Pons (tissue), 1 donor: ENCODE results near the gene S100A7.
"Not testable (repeated sequence)": the region's sequence is repeated elsewhere in the genome, so short reads cannot be mapped to it uniquely, and the experiment has no call there.

ENCODE experiments used
- DNase-seq: peaks from one replicate; pipeline ENCODE4 v3.0.0-alpha.2; 2016; ENCODE audit warnings: low spot score

S100A7 gene

GRCh38 chr1:153431002-153431401, 29.4 kb downstream of the S100A7 start:
- DNase-seq = no peak

- DNase-seq = no peak
Measured at GRCh38 chr1:153430561-153430960, 29.9 kb downstream of the S100A7 start.

GRCh38 chr1:153430166-153430553, 30.3 kb downstream of the S100A7 start:
- DNase-seq = no peak

GRCh38 chr1:153429266-153430165, 30.9 kb downstream of the S100A7 start:
- no peak for DNase-seq

- DNase-seq = no peak
Measured at GRCh38 chr1:153428791-153429190, 31.7 kb downstream of the S100A7 start.

GRCh38 chr1:153428073-153428638, 32.3 kb downstream of the S100A7 start:
- DNase-seq = no peak

GRCh38 chr1:153426809-153427208, 33.6 kb downstream of the S100A7 start:
- no peak for DNase-seq

- DNase-seq = peak; percentile 41
Measured at GRCh38 chr1:153422450-153423068, 37.9 kb downstream of the S100A7 start.

- no peak for DNase-seq
Measured at GRCh38 chr1:153420306-153420705, 40.1 kb downstream of the S100A7 start.

- DNase-seq = not testable (repeated sequence)
Measured at GRCh38 chr1:153419436-153419793, 41.0 kb downstream of the S100A7 start.

GRCh38 chr1:153418758-153419435, 41.6 kb downstream of the S100A7 start:
- not testable (repeated sequence) for DNase-seq

GRCh38 chr1:153417136-153417888, 43.1 kb downstream of the S100A7 start:
- DNase-seq = no peak

GRCh38 chr1:153415850-153416570, 44.4 kb downstream of the S100A7 start, which contains the start of gene S100A7A:
TSS of gene S100A7A (plus strand) at chr1:153416520. CDS start at chr1:153418083, 1,563 bp downstream.
- no peak for DNase-seq

GRCh38 chr1:153413961-153414360, 46.5 kb downstream of the S100A7 start:
- DNase-seq = not testable (repeated sequence)
